Astrocyte (in vitro differentiated cells and primary cell): ENCODE data around the gene NCOA1. TPM values are rescaled to one million over a fixed set of nuclear protein-coding genes. Genes with fewer than 3 reads are reported as not detected.

Experiments used
- DNase-seq: peaks from one replicate; pipeline ENCODE4 v3.0.0-alpha.2; 2010; ENCODE audit warnings: low read depth
- FAIRE-seq: peaks from 2 replicates; lab custom pipeline; 2011; peaks lifted over from hg19 to GRCh38; lab: Jason Lieb, UNC
- H2AFZ ChIP-seq: 2 replicates; pipeline ENCODE4 v1.6.0; 2012; ENCODE audit warnings: low read depth, low read length, inconsistent platforms
- H3K27ac ChIP-seq: 2 replicates; pipeline ENCODE4 v1.5.1; 2011; ENCODE audit warnings: low read depth, low read length, inconsistent platforms
- H3K27me3 ChIP-seq: 2 replicates; pipeline ENCODE4 v1.6.0; 2011; ENCODE audit warnings: low read length, inconsistent platforms; ENCODE audit not compliant: insufficient read depth
- H3K36me3 ChIP-seq: 2 replicates; pipeline ENCODE4 v1.5.1; 2011; ENCODE audit warnings: low read length, inconsistent platforms; ENCODE audit not compliant: insufficient read depth
- H3K4me1 ChIP-seq: 2 replicates; pipeline ENCODE4 v1.5.1; 2011; ENCODE audit warnings: low read length, inconsistent platforms; ENCODE audit not compliant: insufficient read depth
- H3K4me2 ChIP-seq: 2 replicates; pipeline ENCODE4 v1.6.0; 2012; ENCODE audit warnings: low read length, inconsistent platforms
- H3K4me3 ChIP-seq: 2 replicates; pipeline ENCODE4 v1.5.1; 2011; ENCODE audit warnings: low read depth, mild to moderate bottlenecking, low read length, inconsistent platforms; ENCODE audit not compliant: insufficient read depth
- H3K79me2 ChIP-seq: 2 replicates; pipeline ENCODE4 v1.6.0; 2012; ENCODE audit warnings: mild to moderate bottlenecking, low read length, inconsistent platforms; ENCODE audit not compliant: insufficient read depth
- H3K9ac ChIP-seq: 2 replicates; pipeline ENCODE4 v1.6.0; 2012; ENCODE audit warnings: mild to moderate bottlenecking, low read length, inconsistent platforms
- H3K9me3 ChIP-seq: 2 replicates; pipeline ENCODE4 v1.5.1; 2012; ENCODE audit warnings: low read depth, mild to moderate bottlenecking, low read length, inconsistent platforms; ENCODE audit not compliant: insufficient read depth
- H4K20me1 ChIP-seq: 2 replicates; pipeline ENCODE4 v1.6.0; 2012; ENCODE audit warnings: low read length, inconsistent platforms; ENCODE audit not compliant: insufficient read depth
- H3K27ac Mint-ChIP-seq: one replicate; pipeline ENCODE4 v1.8.0; 2021; ENCODE audit warnings: mild to moderate bottlenecking, mixed read lengths; ENCODE audit not compliant: unreplicated experiment
- H3K27me3 Mint-ChIP-seq: one replicate; pipeline ENCODE4 v1.8.0; 2021; ENCODE audit warnings: low read depth, mixed read lengths; ENCODE audit not compliant: unreplicated experiment
- H3K36me3 Mint-ChIP-seq: one replicate; pipeline ENCODE4 v1.8.0; 2021; ENCODE audit warnings: low read depth, mixed read lengths; ENCODE audit not compliant: unreplicated experiment
- H3K4me1 Mint-ChIP-seq: one replicate; pipeline ENCODE4 v1.8.0; 2021; ENCODE audit warnings: low read depth, mixed read lengths; ENCODE audit not compliant: unreplicated experiment
- H3K4me3 Mint-ChIP-seq: one replicate; pipeline ENCODE4 v1.8.0; 2021; ENCODE audit warnings: mild to moderate bottlenecking, moderate library complexity, mixed read lengths; ENCODE audit not compliant: unreplicated experiment
- H3K9me3 Mint-ChIP-seq: one replicate; pipeline ENCODE4 v1.8.0; 2021; ENCODE audit warnings: mild to moderate bottlenecking, mixed read lengths; ENCODE audit not compliant: unreplicated experiment
- EZH2 ChIP-seq: IDR thresholded peaks from 2 replicates; pipeline ENCODE4 v1.6.1; 2012; ENCODE audit warnings: mild to moderate bottlenecking, low read length, inconsistent platforms; ENCODE audit not compliant: insufficient read depth
- total RNA-seq: library from RNA; stranded (reverse); gene quantifications from 2 replicates; pipeline ENCODE4 v1.2.1, GENCODE V29; 2021
- TF ChIP-seq, protein P1 (sequence below): IDR thresholded peaks from 2 replicates; pipeline ENCODE4 v1.5.1; 2011; ENCODE audit warnings: low read depth, mild to moderate bottlenecking, inconsistent platforms, low read length, moderate library complexity; ENCODE audit not compliant: insufficient read depth

Gene NCOA1
- total RNA-seq, 1 donor from 2014 or later = 14.7 TPM

DNA sequence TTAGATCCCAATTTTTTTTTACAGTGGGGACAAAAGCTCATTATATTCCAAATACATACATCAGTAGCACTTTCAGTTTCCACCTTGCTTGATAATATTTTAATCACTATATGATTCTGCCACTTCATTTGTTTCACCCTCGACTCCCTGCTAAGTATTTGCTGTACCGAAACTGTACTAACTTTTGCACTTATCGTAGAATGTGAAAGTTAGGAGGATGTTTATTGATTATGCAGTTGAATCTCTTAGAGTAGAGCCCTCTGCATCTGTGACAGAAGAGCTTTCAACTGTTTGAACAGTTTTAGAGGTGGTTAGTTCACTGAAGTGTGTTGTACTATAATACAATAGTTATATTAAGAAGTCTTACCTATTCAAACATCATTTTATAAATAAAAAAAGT, 20.8 kb downstream of the NCOA1 start:
- Histone ChIP-seq H3K4me2 (no peak overlapping the region), H2AFZ (no peak overlapping the region), H4K20me1 (peaks cover 20% of the 10 kb centered on the region), H3K4me3 (no peak overlapping the region), H3K36me3 (no peaks in the 10 kb centered on the region), H3K27me3 (no peaks in the 10 kb centered on the region), H3K27ac (no peak overlapping the region), H3K9me3 (no peaks in the 10 kb centered on the region), H3K4me1 (no peaks in the 10 kb centered on the region), H3K9ac (no peak overlapping the region), H3K79me2 (peaks cover 39% of the 10 kb centered on the region)
- Mint-ChIP-seq H3K9me3 (no peaks in the 10 kb centered on the region), H3K27me3 (no peaks in the 10 kb centered on the region), H3K4me1 (no peaks in the 10 kb centered on the region), H3K36me3 (no peaks in the 10 kb centered on the region), H3K4me3 (no peak overlapping the region), H3K27ac (no peak overlapping the region)
- FAIRE-seq (no peak), DNase-seq (no peak)
- TF ChIP-seq EZH2 = no peak

DNA sequence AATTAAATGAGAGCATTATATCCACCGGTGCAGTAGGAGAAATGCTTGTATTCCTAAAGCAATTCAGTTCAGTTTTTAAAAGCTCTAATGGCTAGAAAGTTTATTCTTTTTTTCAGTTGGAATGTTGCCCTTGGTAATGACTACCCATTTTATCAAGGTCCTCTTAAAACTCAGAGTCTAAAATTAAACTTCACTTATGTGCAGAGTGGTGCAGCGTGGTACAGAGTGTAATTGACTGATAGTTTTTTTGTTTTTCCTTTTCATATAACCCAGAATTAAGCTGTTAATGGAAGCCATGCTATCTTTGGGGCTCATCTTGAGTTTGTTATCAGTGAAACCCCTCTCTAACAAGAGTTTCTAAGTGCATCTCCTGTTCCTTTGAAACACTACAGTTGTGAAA, 21.4 kb downstream of the NCOA1 start:
- Mint-ChIP-seq H3K27ac (no peak overlapping the region), H3K27me3 (no peaks in the 10 kb centered on the region), H3K4me3 (no peak overlapping the region), H3K9me3 (no peaks in the 10 kb centered on the region), H3K36me3 (no peaks in the 10 kb centered on the region), H3K4me1 (peaks cover 3% of the 10 kb centered on the region)
- Histone ChIP-seq H3K79me2 (peaks cover 35% of the 10 kb centered on the region), H3K4me2 (no peak overlapping the region), H4K20me1 (peaks cover 23% of the 10 kb centered on the region), H3K4me3 (no peak overlapping the region), H3K27me3 (no peaks in the 10 kb centered on the region), H3K9me3 (no peaks in the 10 kb centered on the region), H2AFZ (no peak overlapping the region), H3K9ac (no peak overlapping the region), H3K27ac (no peak overlapping the region), H3K4me1 (no peaks in the 10 kb centered on the region), H3K36me3 (no peaks in the 10 kb centered on the region)
- DNase-seq (peak; percentile 7), FAIRE-seq (no peak)
- TF ChIP-seq, protein P1, sequence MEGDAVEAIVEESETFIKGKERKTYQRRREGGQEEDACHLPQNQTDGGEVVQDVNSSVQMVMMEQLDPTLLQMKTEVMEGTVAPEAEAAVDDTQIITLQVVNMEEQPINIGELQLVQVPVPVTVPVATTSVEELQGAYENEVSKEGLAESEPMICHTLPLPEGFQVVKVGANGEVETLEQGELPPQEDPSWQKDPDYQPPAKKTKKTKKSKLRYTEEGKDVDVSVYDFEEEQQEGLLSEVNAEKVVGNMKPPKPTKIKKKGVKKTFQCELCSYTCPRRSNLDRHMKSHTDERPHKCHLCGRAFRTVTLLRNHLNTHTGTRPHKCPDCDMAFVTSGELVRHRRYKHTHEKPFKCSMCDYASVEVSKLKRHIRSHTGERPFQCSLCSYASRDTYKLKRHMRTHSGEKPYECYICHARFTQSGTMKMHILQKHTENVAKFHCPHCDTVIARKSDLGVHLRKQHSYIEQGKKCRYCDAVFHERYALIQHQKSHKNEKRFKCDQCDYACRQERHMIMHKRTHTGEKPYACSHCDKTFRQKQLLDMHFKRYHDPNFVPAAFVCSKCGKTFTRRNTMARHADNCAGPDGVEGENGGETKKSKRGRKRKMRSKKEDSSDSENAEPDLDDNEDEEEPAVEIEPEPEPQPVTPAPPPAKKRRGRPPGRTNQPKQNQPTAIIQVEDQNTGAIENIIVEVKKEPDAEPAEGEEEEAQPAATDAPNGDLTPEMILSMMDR = no peak
- no peak for TF ChIP-seq EZH2

DNA sequence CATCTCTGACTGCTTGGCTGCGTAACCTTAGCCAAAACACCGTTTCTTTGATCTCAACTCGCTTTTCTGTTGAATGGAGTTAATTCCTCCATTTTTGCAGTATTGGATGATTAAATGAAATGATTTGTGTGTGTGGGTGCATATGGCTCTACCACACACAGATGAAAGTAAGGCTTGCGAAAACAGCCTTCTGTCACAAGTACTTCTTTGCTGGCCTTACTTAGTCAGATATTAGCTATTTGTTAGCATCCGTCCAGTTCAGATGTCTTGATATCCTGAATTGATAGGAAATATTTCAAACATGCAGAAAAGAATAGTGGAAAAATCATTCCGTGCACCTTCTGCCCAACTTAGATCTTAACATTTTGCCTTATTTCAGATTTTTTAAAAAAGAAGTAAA, 21.8 kb downstream of the NCOA1 start:
- Histone ChIP-seq H3K79me2 (peaks cover 31% of the 10 kb centered on the region), H3K27ac (no peak overlapping the region), H3K4me1 (no peaks in the 10 kb centered on the region), H3K9me3 (no peaks in the 10 kb centered on the region), H2AFZ (no peak overlapping the region), H3K36me3 (no peaks in the 10 kb centered on the region), H4K20me1 (peaks cover 26% of the 10 kb centered on the region), H3K4me3 (no peak overlapping the region), H3K4me2 (no peak overlapping the region), H3K9ac (no peak overlapping the region), H3K27me3 (no peaks in the 10 kb centered on the region)
- FAIRE-seq (no peak), DNase-seq (peak; percentile 33)
- Mint-ChIP-seq H3K36me3 (no peaks in the 10 kb centered on the region), H3K9me3 (no peaks in the 10 kb centered on the region), H3K27me3 (no peaks in the 10 kb centered on the region), H3K4me1 (peaks cover 6% of the 10 kb centered on the region), H3K4me3 (no peak overlapping the region), H3K27ac (no peak overlapping the region)
- TF ChIP-seq, protein P1 = no peak
- no peak for TF ChIP-seq EZH2
